Activated CD8-positive, alpha-beta memory T cell treated with anti-CD3 and anti-CD28 coated beads for 36 hours (primary cell): ENCODE results near the gene VOPP1. TPM values are rescaled to one million over a fixed set of nuclear protein-coding genes. Genes with fewer than 3 reads are reported as not detected.

ENCODE experiments used
- CTCF ChIA-PET: fragments of 350-600 bp; sonication (Branson Sonifier 250); formaldehyde crosslinking; loops from one replicate; lab custom pipeline; 2021; ENCODE audit warnings: antibody characterized with exemption; lab: Charles Lee
- POLR2A ChIA-PET: fragments of 350-600 bp; sonication (Branson Sonifier 250); formaldehyde crosslinking; loops from one replicate; lab custom pipeline; 2021; ENCODE audit warnings: antibody characterized with exemption; lab: Charles Lee
- total RNA-seq, 2 experiments: library from RNA; stranded (reverse); gene quantifications; one replicate each; pipeline ENCODE4 v1.2.3, GENCODE V29; 2021

VOPP1 gene
- total RNA-seq, 2 experiments from 2014 or later = 67.0 to 69.7 TPM

DNA sequence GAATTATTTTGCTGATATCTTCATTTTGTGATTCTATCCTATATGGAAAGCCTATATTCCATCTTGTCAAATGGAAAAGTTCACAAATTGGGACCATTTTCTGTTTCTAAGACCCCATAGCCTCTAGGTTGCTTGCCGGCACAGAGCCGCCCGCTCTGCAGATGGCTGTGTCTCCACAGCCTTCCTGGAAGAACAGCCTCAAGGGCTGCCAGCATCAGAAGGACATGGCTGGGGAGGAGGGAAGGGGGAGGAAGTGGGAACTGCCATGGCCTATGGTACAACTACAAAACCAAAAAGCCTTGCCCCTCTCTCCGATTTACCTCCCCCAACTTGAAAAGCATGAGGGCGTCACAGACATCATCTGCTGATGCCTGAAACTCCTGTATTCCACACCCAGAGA, 131.3 kb downstream of the VOPP1 start:
- CTCF ChIA-PET = no interaction called here
- POLR2A ChIA-PET = no interaction called here

DNA sequence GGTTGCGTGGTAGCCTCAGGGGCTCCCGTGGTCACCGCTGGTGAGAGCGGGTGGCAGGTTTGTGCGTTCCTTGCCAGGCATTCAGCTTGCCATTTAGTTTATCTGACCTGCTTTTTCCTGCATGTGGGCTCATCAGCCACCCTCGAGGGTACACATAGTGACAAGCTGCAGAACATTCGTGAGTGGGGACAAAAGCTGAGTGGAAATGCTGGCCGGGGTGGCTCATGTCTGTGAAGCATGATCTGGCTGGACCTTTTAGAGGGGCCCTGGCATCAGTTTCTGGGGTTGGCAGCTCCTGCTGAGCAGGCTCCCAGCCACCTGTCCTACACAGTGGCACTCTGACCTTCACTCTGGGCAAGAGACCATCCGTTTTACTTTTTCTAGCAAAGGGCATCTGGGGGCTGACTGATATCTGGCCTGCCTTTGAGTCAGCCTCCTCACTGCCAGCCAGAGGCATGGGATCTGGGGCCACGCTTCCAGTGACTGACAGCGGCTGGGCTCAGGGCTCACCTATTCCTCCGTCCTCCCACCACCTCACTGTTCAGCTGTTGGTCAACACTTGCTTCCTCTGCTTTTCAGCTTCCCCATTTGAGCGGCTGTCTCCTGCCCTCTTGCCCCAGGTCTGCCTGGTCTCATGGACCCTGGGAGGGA, 132.1 kb downstream of the VOPP1 start:
- ChIA-PET CTCF (no interaction called here), POLR2A (no interaction called here)

GRCh38 chr7:55439627-55440026, 132.7 kb downstream of the VOPP1 start:
- ChIA-PET CTCF (no interaction called here), POLR2A (no interaction called here)

DNA sequence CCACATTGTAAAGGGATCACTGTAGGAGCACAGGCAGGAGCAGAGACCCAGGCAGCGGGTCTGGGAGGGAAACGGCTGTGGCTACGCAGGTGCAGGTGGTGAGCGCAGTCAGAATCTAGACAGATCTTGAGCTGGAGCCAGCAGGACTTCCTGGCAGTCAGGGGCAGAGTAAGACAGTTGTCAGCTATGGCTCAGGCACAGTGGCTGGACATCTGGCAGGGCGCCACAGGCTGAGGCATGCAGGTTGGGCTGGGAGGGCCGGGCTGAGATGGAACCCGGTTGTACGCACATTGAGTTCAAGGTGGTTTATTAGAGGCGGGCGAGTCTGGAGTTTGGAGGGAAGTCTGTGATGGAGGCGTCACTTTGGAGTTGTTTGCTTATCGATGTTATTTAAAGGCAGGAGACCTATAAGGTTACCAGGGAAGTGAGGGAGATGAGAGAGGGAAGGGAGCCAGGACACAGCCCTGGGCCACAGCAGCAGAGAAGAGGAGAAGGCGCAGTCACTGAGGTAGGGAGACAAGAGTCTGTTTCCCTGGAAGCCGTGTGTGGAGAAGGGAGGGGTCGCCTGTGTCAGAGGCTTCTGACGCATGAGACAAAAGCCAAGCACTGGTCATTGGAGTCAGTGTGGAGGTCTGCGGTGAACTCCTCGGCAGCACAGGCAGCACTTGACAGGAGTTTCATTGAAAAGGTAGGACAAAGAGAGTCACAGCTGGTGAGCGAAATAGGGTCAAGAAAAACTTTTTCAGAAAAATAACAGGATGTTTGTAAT, 133.4 kb downstream of the VOPP1 start:
- CTCF ChIA-PET = no interaction called here
- POLR2A ChIA-PET = no interaction called here

DNA sequence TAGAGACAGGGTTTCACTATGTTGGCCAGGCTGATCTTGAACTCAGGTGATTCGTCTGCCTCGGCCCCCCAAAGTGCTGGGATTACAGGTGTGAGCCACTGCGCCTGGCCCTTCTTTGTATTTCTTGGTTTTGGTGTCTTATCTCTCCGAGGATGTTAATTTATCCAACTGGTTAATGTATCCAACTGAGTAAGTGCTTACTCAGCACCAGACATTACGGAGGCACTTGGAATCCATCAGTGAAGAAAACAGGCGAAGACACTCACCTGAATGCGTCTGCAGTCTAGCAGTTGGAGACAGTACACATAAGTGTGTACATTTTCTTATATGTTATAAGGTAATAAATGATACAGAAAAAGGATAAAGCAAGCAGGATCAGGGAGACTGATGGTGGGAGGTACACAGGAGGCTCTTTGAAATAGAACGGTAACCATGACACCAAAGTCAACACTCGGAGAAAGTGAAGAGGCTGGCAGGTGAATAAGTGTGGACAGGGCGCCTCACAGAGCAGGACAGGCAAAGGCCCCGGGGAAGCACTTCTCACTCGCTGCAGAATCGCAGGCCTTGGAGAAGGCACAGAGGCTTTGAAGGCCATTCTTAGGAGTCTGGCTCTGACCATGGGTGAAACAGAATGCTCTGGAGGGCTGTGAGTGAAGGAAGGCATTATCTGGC, 134.1 kb downstream of the VOPP1 start:
- ChIA-PET POLR2A (no interaction called here), CTCF (no interaction called here)

DNA sequence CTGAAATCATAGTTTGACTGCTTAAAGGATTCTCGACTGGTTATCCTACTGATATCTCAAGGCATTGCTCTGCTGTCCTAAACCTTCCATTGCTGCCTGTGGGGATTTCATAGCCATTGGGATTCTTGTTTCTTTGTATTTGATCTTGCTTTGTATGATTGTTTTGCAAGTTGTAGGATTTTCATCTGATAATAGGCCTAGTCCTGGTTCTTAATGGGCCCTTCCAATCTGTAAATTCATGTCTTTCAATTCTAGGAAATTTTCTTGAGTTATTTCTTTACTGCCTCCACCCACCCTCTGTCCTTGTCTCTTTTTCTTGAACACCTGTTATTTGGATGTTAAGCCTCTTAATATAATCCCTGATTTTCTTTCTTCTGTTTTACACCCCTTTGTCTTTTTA, 134.9 kb downstream of the VOPP1 start:
- ChIA-PET CTCF (no interaction called here), POLR2A (interaction anchor here (0.6 kb wide), 1 partner anchor 32 kb away, joined by 3 read pairs; no protein-coding TSS in a partner anchor)

- ChIA-PET POLR2A (no interaction called here), CTCF (no interaction called here)
Measured at GRCh38 chr7:55436457-55436856, 135.8 kb downstream of the VOPP1 start.

DNA sequence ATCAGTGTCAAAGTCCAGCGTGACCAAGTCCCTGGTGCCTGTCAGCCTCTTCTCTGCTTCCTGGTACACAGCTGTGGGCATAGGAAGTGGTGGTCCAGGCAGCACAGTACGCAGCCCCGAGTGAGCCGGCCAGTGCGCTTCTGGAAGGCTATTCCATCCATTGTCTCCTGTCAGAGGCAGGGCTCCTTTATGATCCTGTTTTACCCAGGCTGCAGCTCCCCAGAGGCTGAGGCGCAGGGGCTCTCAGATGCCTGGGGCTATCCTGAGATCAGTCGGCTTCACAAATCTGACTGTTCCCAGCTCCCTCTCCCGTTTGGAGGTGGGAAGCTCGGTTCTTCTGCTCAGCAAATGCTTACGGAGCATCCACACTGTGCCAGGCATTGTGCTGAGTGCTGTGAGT, 136.8 kb downstream of the VOPP1 start:
- CTCF ChIA-PET = no interaction called here

GRCh38 chr7:55432939-55433784, 139.1 kb downstream of the VOPP1 start:
- ChIA-PET POLR2A (no interaction called here), CTCF (interaction anchor here (1.1 kb wide), 1 partner anchor 9 kb away, joined by 4 read pairs; no protein-coding TSS in a partner anchor)

More for the DNA sequence above, 136.8 kb downstream of the VOPP1 start:
- POLR2A ChIA-PET = no interaction called here

GRCh38 chr7:55432506-55432905, 139.8 kb downstream of the VOPP1 start:
- ChIA-PET CTCF (interaction anchor here (1.1 kb wide), 1 partner anchor 9 kb away, joined by 4 read pairs; no protein-coding TSS in a partner anchor), POLR2A (no interaction called here)

DNA sequence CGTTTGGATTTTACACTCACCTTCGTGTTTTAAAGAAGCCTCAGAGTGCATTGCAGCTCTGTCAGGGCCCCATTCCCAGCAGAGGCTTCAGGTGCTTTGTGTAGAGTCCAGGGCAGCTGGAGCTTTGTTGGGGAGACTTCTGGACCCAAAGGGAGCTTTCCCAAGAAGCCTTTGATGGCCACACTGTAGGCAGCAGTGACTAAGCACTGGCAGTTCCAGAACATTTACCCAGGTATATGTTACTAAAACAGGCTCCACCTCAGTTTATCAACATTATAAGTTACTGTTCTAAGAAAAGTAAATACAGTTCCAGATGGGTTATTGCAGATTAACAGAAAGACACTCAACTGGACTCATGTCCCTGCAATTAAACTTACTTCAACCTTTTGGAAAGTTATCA, 140.4 kb downstream of the VOPP1 start:
- ChIA-PET POLR2A (no interaction called here), CTCF (interaction anchor here (0.6 kb wide), 1 partner anchor 136 kb away, joined by 4 read pairs; no protein-coding TSS in a partner anchor)

- CTCF ChIA-PET = interaction anchor here (1.6 kb wide), 1 partner anchor 15 kb away, joined by 5 read pairs; no protein-coding TSS in a partner anchor
- POLR2A ChIA-PET = no interaction called here
Measured at GRCh38 chr7:55429835-55430499, 142.3 kb downstream of the VOPP1 start.

DNA sequence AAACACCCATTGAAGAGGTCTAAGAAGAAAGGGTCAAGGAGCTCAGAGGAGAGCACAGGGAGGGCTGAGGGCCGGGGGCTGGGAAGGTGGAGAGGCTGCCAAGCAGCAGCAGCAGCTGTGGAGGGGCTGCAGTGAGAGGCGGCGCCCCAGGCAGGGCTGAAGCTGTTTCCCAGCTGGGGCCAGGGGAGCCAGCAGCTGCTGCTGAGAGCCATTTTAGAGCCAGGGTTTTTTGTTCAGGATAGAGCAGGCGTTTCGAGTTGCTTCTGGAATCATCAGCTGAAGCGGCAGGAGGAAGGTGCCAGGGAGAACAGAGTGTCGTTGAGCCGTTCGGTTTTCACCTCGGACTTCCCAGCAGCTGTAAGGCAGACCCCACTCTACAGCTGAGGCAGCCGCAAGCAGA, 144.5 kb downstream of the VOPP1 start:
- POLR2A ChIA-PET = interaction anchor here (0.6 kb wide), 1 partner anchor 141 kb away, joined by 3 read pairs; no protein-coding TSS in a partner anchor

DNA sequence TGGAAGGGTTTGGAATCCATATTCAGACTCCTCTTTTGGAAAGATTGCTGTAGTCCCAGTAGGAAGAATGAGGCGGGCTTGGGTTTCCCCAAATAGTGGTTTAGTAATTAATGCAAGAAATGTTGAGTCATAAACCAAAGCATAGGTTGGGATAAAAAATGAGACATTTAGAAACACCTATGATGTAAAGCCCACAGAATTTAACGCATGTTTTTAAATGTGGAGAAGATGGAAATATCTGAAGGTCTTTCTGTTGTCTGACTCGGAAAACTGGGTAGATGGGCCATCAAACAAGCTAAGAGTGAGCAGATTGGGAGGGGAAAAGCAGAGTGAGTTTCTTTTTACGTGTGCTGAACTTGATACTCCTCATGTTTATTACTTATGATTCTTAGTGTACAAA, 145.0 kb downstream of the VOPP1 start:
- CTCF ChIA-PET = no interaction called here
- POLR2A ChIA-PET = interaction anchor here (0.6 kb wide), 1 partner anchor 141 kb away, joined by 3 read pairs; no protein-coding TSS in a partner anchor

More for the DNA sequence above, 144.5 kb downstream of the VOPP1 start:
- CTCF ChIA-PET = interaction anchor here (0.5 to 0.9 kb wide), 2 partner anchors 62 to 148 kb away, joined by 3 read pairs; no protein-coding TSS in a partner anchor

GRCh38 chr7:55426676-55427075, 145.6 kb downstream of the VOPP1 start:
- ChIA-PET CTCF (interaction anchor here (1.2 kb wide), 1 partner anchor 11 kb away, joined by 3 read pairs; no protein-coding TSS in a partner anchor), POLR2A (no interaction called here)

GRCh38 chr7:55425141-55425752, 147.1 kb downstream of the VOPP1 start:
- ChIA-PET CTCF (no interaction called here), POLR2A (no interaction called here)

DNA sequence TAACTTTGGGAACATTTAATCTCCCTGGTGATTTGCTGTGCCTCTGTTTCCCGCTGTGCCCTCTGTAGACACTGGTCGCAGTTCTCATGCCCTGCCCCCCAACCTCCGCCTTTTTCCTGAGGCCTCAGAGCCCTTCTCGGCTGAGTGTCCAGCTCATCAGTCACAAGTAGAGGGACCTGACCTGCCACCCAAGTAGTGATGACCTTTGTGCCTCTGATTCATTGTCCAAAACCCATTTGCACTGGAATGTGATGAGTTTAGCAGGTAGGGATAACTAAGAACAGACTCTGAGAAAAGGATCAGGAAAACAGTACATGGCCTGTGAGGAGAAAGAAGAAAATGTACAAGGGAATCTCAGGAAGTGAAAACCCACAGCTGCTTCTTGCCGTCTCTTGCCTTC, 148.4 kb downstream of the VOPP1 start:
- ChIA-PET CTCF (interaction anchor here (1.6 kb wide), 1 partner anchor 9 kb away, joined by 4 read pairs; no protein-coding TSS in a partner anchor), POLR2A (no interaction called here)

GRCh38 chr7:55423277-55423711, 149.0 kb downstream of the VOPP1 start:
- ChIA-PET POLR2A (no interaction called here), CTCF (interaction anchor here (1.6 kb wide), 1 partner anchor 10 kb away, joined by 4 read pairs; no protein-coding TSS in a partner anchor)
